Stimulated activated CD8-positive, alpha-beta memory T cell treated with anti-CD3 and anti-CD28 coated beads, Interleukin-12 subunit alpha, Interleukin-12 subunit beta, amount 100 ng/mL, for 24 hours (primary cell): ENCODE measurements around the gene TTC23L.
A peak's percentile ranks its signal among the peaks of the same experiment; 100 is the strongest.
"Not testable (repeated sequence)": the region's sequence is repeated elsewhere in the genome, so short reads cannot be mapped to it uniquely, and the experiment has no call there.

Experiments
- DNase-seq: peaks from one replicate; pipeline ENCODE4 v3.0.0-alpha.2; 2020; ENCODE audit errors: extremely low read depth

Gene TTC23L, protein sequence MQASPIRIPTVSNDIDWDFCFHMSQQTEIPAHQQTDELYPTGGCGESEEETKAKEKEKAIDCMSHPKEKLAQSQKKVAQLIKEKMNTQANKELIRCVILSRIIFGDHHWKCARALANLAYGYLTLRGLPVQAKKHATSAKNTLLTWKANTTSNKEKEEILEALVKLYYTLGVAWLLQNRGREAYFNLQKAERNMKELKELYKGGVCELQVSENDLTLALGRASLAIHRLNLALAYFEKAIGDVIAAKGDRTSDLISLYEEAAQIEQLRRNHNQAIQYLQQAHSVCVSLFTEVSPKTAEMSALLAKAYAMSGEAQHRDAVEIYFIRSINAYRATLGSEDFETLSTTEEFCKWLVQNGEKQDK

DNA sequence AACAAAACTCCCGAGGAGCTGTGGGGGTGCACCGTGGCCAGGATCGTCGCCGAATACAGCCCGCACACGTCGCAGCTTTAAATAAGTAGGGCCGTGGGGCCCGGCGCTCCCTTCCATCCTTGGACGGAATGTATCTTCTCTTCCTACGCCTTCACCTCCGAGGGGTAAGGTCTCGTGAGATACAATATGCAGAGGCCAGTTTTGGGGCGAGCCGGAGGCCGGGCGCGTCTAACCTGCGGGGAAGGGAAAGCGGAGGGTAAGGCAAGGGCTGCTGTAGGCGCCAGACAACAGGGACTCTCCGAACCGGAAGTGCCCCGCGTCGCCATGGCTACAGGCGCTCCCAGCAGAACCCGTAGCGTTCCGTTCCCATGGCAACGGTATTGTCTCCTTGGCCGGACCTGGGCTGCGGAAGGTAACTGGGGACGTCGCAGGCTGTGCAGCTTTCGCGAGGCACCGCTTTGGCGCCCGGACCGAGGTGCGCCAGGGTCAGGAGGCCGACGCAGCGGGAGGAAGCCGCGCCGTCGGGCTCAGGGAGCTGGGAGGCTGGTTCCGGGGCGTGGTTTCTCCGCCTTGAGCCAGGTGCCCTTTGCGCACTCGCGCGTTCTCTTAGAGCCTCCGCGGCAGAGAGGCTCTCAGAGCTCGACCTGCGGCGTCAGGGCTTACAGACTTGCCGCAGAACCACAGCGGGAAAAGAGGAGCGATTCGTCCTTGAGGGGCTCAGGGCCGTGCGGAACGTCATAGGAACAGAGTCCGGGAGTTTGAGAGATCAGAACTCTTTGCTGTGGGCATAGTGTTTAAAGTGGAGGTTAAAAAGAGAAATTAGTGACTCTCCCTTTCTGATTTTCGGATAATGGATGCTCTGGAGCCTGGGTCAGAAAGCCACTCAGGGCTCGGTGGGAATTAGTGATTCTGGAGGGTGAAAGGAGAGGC is at the start of gene TTC23L:
TSS of gene TTC23L (plus strand) at position 380 of the 930 bp plus-strand sequence. CDS start 1,508 bp downstream, outside the sequence.
- DNase-seq: peak; percentile 77

DNA sequence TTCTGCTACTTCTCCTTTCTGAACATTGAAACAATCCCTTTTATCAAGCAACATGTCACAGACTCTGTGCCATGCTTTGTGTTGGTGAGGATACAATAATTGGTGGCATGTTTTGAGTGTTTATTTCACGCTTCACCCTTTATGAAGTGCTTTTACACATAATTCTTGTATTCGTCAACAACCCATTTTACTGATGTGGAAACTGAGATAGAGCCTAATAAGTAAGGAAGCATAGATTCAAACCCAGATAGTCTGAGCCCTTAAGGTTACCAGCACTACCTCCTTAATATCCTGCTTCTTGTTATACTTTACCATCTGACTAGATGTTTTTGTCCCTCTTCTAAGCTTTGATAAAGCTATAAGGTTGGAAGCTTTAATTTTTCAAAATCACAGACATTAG is 49.3 kb upstream of the TTC23L start:
- DNase-seq: no peak

DNA sequence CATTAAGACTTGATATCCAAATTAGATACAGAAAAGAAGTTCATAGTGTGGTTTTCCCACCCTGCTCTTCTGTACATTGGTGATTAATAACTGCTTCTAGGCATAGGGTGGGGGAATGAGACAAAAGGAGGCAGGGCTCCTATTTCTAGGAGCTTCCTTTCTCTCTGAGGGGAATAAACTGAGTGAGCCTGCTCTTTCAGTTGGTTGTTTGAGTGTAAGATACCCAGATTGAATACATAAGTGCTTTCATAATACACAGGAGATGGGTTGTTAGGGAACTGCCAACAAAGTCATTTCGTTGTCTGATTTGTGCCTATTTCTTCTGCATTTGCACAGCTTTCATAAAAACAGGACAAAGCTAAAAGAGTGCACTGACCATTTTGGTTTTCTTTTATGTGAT is 48.9 kb upstream of the TTC23L start:
- no peak for DNase-seq

DNA sequence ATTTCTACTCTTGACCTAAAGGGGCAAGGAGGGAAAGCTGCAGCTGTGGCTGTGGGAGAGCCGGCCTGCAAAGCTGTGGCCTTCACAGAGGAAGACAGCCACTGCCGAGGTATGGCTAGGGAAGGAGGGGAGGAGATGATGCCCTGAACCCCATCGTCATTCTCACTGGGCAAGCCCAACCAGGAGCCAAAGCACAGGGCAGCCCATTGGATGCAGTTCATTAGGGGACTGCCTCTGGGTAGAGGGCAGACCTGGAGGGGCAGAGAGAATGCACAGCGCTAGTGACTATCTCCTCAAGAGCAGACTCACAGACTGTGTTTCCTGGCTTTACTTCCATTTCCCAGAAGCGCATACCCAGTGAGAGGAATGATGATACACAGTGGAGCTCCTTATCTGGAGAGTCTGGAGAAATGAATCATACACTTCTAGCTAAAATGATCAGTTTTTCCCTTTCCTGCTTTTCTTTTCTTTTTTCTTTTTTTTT is 47.2 kb upstream of the TTC23L start:
- no peak for DNase-seq

DNA sequence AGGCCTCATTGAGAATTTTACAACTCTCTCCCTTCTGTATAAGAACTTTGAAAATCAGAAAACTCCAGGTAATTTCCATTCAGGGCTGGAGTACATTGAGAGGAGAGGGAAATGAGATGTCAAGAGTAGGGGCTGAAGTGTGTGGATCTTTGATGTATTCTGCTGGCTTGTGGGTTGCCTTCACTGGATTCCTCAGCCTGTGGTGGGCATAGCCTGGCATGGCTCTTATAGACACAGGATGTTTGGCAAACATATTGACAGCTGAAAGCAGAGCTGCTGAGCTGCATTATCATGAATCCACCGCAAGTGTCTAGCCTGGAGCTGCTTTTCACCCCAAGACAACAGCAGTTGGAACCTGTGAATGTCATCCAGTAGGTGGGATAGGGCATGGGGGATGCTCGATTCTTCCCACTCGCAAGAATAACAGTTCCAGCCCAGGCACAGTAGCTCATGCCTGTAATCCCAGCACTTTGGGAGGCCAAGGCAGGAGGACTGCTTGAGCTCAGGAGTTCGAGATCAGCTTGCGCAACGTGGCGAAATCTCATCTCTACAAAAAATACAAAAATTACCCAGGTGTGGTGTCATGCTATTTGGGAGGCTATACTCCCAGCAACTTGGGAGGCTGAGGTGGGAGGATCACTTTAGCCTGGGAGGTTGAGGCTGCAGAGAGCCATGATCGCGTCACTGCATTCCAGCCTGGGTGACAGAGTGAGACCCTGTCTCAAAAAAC is 36.0 kb upstream of the TTC23L start:
- DNase-seq: no peak

DNA sequence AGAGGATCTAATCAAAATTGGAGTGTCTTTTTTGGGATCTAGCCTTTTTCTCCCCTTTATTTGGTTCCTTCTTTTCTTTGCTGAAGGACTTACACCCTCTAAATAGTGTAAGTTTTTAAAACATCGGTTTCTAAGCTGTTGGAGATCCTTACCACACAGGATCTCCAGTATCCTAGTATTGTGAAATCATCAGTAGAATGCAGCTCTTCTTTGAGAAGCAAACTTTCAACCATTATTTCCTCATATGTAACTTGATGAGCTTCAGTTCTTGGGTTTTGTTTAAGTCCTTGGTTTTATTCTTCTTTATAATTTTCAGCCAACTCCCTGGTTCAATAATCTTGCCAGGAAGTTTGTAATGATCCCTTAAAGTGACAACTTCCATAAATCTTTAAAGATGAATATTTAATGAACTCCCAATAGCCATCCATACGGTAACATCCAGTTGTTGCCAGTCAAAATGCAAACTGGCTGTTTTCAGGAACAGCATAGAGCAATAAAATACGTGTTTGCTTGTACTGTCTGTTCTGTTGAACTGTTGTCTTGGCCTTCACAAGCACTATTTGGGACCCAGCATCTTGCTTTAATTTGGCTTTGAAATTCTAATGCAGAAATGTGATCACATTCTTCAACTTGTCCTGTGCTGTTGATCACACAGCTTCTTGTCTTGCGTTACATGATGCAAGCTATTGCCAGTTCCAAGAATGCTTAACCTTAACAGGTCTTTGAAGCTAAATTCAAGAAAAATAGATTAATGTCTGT is 34.8 kb upstream of the TTC23L start:
- no peak for DNase-seq

DNA sequence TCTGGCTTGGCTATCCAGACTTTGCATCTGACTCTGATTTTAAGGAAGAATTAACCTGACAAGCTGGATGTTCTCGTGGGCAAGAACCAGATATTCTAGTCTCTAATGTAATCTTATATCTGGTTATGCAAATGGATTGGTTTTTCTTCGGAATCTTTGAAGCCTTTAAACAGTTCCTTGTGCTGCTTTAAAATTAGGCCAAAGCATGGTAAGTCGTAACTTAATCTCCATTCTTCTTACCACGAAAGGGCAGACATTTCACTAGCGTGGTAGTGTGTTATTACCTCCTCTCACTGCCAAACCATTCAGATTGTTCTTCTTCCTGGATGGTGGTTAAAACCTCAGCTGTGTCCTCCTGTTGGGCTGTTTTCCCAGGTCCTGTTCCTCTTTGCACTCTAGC is 34.1 kb upstream of the TTC23L start:
- no peak for DNase-seq

DNA sequence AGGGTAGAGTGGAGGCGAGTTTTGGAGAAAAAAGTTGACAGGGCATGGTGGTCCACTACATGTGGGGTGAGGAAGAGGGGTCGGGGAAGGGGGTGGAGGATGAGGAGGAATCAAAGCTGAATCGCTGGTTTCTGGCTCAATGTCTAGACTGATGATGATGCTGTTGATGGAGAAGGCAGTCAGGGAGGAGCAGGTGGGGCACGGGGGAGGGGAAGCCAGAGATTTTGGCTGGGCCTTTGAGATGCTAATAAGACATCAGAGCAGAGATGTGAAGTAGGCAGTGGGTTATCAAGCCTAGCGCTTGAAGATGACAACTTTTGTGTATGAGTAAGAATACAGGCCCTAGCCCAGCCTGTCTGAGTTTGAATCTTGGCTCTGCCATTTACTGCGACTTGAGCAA is 32.4 kb upstream of the TTC23L start:
- DNase-seq: no peak

DNA sequence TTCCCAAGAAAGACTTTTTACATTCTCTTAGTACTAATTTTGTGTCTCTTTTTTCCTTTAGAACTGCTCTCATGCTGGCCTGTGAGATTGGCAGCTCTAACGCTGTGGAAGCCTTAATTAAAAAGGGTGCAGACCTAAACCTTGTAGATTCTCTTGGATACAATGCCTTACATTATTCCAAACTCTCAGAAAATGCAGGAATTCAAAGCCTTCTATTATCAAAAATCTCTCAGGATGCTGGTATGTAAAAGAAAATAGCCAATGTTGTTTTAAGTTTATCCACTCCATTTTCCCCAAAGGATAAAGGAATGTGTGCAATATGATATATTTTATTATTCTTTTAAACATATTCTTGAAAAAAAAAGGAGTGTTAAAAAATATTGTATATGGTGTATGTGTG is 27.3 kb upstream of the TTC23L start:
- DNase-seq: no peak

DNA sequence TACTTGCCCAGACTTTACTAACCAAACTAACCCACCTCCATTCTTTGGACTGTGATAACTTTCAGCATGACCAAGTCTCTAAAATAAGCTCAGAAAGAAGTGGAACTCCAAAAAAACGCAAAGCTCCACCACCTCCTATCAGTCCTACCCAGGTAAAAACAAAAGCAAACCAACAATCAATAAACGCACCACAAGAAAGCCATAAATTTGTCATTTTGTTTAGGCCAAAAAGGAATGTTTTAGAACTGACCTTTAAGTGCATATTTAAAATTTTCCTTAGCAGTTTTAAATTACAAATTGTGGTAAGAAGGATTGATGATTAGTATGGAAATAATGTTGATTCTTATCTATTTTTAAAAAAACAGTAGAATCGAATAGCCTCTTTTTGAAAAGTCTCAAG is 25.5 kb upstream of the TTC23L start:
- DNase-seq: no peak

DNA sequence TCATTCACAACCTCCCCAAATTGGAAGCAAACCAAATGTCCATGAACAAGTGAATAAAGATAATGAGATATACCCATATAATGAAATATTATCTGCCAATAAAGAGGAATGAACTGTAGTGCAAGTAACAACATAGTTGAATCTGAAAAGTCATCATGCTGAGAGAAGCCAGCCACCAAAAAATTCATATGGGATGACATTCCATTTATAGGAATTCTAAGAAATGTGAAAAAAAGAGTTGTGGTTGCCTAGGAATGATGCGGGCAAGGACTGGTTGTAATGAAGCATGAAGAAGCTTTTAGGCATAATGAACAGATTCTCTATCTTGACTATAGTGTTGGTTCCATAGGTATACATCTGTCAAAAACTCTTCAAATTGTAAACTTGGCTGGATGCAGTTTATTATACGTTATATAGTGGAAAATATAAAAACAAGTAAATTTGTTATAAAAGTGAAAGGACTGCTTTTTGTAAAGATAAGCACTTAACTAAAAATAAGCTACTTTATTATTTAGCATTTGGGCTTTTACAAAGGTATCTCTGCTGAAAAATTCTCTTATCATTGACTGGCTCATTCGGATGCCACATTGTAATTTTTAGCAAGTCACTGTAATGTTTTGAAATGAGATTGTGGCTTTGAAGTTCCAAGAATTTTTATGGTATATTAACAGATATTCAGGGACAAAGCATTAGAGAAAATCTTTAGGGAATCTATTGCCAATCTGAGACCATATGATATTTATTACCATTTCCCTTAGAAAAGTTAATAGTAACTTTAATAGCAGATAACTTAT is 21.2 kb upstream of the TTC23L start:
- no peak for DNase-seq

DNA sequence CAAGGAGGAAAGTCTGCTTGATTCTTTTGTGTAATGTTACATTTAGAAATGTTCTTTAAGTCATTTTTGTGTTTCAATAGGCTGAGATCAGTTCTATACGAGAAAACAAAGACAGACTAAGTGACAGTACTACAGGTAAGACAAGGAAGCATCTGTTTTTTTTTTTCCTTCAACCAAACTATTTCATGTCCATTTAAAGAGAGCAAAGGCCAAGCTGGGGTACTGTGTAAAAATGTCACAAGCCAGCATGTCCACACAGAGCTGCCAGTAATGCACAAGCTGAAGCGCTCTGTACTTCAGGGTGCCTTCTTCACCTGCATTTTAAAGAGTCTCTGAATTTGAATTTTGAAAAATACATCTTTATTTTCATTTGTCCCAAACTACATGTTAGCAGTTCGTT is 20.2 kb upstream of the TTC23L start:
- DNase-seq: no peak

DNA sequence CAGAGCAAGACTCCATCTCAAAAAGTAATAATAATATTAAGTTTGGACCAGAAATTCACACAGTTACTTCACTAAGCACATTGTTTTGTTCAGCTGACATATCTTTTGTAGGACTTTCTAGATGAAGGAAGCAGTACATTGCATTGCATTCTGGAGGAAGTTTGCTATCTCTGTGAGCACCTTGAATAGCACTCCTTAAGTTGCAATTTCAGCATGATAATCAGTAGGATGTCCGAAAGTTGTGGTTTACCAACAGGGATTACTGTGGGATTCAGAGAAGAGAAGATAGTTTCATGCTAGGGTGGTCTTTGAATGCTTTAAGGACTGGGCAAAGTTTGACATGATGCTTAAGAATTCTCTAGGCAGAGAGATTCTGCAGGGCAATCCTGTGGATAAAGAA is 18.4 kb upstream of the TTC23L start:
- DNase-seq: no peak

DNA sequence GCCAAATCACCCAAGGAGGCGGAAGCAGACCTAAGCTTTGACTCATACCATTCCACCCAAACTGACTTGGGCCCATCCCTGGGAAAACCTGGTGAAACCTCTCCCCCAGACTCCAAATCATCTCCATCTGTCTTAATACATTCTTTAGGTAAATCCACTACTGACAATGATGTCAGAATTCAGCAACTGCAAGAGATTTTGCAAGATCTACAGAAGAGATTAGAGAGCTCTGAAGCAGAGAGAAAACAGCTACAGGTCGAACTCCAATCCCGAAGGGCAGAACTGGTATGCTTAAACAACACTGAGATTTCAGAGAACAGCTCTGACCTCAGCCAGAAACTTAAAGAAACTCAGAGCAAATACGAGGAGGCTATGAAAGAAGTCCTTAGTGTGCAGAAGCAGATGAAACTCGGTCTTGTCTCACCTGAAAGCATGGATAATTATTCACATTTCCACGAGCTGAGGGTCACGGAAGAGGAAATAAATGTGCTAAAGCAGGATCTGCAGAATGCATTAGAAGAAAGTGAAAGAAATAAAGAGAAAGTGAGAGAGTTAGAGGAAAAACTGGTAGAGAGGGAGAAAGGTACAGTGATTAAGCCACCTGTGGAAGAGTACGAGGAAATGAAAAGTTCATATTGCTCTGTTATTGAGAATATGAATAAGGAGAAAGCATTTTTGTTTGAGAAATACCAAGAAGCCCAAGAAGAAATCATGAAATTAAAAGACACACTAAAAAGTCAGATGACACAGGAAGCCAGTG is 15.8 kb upstream of the TTC23L start:
- no peak for DNase-seq

DNA sequence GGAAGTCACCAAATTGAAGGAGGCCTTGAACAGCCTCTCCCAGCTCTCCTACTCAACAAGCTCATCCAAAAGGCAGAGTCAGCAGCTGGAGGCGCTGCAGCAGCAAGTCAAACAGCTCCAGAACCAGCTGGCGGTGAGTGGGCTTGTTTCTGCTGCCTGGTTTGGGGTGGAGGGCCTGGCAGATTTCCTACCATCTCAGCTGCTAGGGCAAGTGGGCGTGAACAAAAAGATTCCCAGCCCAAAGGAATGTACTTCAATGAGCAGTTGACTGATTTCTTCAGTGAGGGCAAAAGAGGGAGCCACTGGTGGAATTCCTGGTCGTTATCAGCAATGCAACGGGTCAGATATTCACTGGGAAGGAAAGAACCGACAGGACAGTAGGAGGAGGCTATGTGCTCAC is 12.6 kb upstream of the TTC23L start:
- no peak for DNase-seq

DNA sequence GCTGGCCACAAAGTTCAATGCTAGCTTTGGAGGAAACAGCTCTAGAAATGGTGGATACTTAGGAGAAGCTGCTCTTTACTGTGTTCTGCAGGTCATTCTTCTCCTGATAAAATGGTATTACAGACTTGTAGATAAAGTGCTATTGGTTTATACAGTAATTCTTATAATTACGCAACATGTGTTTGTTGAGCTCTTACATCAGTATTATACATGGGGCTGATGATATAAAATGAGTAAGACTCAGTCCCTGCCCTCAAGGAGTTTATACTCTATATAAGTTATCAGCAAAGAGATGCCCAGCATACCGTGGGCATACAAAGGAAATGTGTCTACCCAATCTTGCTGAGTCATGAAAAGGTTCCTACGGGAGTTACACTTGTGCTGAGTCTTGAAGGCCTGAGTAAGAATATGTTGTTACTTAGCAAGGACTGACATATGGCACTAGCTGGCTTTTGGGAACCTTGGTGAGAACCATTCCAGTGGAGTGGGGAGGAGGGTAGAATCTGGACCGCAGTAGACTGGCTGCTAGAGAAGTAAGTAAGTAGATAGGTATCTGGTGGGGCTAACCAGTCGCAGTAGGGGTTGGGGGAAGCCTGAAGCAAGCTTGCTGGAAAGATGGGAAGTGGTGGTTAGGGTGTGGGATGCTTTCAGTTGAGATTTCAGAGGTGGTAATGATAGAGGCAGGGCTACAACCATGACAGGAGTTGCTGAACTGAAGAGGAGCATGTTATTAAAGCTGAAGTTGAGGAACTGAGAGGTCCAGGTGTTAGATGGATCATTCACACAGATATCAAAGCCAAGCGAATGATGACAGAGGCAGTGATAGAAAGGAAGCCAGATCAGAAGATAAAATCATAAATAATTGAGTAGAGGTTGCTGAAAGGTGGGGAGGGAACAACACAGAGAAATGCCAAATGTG is 11.1 kb upstream of the TTC23L start:
- DNase-seq: no peak

DNA sequence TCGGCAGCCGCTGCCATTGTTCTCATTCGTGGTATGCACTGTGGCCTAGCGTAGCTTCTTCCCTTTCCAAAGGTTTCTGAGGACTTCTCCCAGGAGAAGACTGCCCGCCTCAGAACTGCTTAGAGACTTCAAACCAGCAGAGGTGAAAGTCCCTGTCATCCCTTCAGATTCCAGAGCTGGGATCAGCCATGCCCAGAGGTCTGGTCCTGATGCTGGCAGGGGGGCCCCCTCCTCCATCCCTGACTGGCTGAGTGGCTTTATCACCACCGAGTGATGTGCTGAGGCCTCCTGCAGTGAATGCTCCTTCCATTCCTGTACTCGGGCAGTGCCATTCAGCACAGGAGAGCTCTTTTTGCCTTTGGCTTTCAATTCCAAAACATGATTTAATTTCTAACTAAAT is 8.1 kb upstream of the TTC23L start:
- DNase-seq: not testable (repeated sequence)

DNA sequence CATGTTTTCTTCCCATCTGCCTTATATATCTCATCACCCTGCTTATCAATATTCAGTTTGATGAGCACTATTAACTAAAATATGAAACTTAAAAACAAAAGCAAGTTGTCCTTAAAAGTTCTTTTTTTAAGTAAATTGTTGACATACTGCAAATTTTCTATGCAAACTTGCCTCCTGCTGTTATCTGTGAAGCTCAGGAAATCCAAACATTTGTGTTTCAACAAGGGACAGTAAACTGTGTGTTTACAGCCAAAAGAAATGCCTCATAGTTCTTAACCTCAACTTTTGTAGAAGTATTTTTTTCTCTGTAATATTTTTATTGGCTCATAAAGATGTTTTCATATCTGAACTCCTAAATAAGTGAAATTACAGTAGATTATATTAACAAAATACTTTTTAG is 7.7 kb upstream of the TTC23L start:
- no peak for DNase-seq

DNA sequence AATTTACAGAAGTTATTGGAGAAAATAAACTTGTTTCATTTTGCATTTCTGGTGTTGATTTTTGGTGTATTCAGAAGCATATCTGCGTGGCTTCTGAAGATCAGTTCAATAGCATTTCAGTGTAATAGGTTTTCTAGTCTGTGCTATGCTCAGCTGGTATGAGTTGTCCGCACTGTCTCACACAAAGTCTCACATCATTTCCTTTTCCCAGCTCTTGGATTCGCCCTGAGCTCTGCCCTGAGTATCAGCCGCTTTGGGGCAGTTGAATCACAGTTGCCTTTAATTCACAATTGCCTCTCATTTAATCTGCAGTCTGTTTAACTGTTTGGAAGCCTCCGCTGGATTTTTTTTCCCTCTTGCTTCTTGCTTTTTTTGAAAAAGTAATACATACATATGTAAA is 6.4 kb upstream of the TTC23L start:
- no peak for DNase-seq
